SK-N-SH (cell line): ENCODE data around the gene NTRK2.

ENCODE experiments used
- CTCF ChIP-seq: fragments of 200-600 bp; sonication (generic); IDR thresholded peaks from 2 replicates; pipeline ENCODE4 v1.6.1; 2017; ENCODE audit warnings: antibody characterized with exemption, mild to moderate bottlenecking, moderate library complexity
- RAD21 ChIP-seq: IDR thresholded peaks from 2 replicates; pipeline ENCODE4 v1.6.1; 2012; ENCODE audit warnings: mild to moderate bottlenecking, low read length
- REST ChIP-seq: IDR thresholded peaks from 2 replicates; pipeline ENCODE4 v1.6.1; 2012; ENCODE audit warnings: mild to moderate bottlenecking, low read depth, low read length, moderate library complexity
- RXRA ChIP-seq: IDR thresholded peaks from 2 replicates; pipeline ENCODE4 v1.4.0; 2012; ENCODE audit warnings: low read depth, mild to moderate bottlenecking, borderline replicate concordance
- TAF1 ChIP-seq: IDR thresholded peaks from 2 replicates; pipeline ENCODE4 v1.6.1; 2012; ENCODE audit warnings: low read depth, mild to moderate bottlenecking, low read length, moderate library complexity, borderline replicate concordance

GRCh38 chr9:84861455-84861854 lies 191.9 kb downstream of the NTRK2 start:
- TF ChIP-seq CTCF (no peak), TAF1 (no peak), RXRA (no peak), RAD21 (no peak), REST (no peak)
